HCT116 (cell line): ENCODE measurements around the gene SRP54.
"Not testable (repeated sequence)": the region's sequence is repeated elsewhere in the genome, so short reads cannot be mapped to it uniquely, and the experiment has no call there.

Experiments used
- POLR2A ChIP-seq: IDR thresholded peaks from 2 replicates; pipeline ENCODE4 v1.7.0; 2011; ENCODE audit warnings: borderline replicate concordance; ENCODE audit not compliant: insufficient read depth, insufficient read length; ENCODE audit errors: extremely low read depth
- TF ChIP-seq, protein P1 (sequence below): IDR thresholded peaks from 2 replicates; pipeline ENCODE4 v1.6.1; 2012; ENCODE audit warnings: low read depth
- TF ChIP-seq, protein P2 (sequence below): IDR thresholded peaks from 2 replicates; pipeline ENCODE4 v1.6.1; 2012

DNA sequence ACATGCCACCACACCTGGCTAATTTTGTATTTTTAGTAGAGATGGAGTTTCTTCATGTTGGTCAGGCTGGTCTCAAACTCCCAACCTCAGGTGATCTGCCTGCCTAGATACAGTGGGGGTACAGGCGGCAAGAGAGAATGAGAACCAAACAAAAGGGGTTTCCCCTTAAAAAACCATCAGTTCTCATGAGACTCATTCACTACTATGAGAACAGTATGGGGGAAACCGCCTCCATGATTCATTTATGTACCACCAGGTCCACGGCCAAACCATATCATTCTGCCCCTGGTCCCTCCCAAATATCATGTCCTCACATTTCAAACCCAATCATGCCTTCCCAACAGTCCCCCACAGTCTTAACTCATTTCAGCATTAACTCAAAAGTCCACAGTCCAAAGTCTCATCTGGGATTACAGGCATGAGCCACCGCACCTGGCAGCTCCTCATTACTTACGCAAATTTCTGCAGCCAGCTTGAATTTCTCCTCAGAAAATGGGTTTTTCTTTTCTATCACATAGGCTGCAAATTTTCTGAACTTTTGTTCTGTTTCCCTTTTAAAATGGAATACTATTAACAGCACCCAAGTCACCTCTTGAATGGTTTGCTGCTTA lies 52.3 kb downstream of the SRP54 start:
- not testable (repeated sequence) for TF ChIP-seq POLR2A
- TF ChIP-seq, protein P1, sequence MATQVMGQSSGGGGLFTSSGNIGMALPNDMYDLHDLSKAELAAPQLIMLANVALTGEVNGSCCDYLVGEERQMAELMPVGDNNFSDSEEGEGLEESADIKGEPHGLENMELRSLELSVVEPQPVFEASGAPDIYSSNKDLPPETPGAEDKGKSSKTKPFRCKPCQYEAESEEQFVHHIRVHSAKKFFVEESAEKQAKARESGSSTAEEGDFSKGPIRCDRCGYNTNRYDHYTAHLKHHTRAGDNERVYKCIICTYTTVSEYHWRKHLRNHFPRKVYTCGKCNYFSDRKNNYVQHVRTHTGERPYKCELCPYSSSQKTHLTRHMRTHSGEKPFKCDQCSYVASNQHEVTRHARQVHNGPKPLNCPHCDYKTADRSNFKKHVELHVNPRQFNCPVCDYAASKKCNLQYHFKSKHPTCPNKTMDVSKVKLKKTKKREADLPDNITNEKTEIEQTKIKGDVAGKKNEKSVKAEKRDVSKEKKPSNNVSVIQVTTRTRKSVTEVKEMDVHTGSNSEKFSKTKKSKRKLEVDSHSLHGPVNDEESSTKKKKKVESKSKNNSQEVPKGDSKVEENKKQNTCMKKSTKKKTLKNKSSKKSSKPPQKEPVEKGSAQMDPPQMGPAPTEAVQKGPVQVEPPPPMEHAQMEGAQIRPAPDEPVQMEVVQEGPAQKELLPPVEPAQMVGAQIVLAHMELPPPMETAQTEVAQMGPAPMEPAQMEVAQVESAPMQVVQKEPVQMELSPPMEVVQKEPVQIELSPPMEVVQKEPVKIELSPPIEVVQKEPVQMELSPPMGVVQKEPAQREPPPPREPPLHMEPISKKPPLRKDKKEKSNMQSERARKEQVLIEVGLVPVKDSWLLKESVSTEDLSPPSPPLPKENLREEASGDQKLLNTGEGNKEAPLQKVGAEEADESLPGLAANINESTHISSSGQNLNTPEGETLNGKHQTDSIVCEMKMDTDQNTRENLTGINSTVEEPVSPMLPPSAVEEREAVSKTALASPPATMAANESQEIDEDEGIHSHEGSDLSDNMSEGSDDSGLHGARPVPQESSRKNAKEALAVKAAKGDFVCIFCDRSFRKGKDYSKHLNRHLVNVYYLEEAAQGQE = not testable (repeated sequence)
- TF ChIP-seq, protein P2, sequence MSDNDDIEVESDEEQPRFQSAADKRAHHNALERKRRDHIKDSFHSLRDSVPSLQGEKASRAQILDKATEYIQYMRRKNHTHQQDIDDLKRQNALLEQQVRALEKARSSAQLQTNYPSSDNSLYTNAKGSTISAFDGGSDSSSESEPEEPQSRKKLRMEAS = not testable (repeated sequence)
